Stimulated activated CD4-positive, alpha-beta T cell treated with anti-CD3 and anti-CD28 coated beads, TNF-alpha, amount 100 ng/mL, for 48 hours (primary cell): ENCODE measurements around the gene ZBTB47.

Source experiments
- DNase-seq, 3 donors: peaks; one replicate each; pipeline ENCODE4 v3.0.0-alpha.2; 2020; ENCODE audit warnings: low read depth in 3 of 3

ZBTB47 gene

DNA sequence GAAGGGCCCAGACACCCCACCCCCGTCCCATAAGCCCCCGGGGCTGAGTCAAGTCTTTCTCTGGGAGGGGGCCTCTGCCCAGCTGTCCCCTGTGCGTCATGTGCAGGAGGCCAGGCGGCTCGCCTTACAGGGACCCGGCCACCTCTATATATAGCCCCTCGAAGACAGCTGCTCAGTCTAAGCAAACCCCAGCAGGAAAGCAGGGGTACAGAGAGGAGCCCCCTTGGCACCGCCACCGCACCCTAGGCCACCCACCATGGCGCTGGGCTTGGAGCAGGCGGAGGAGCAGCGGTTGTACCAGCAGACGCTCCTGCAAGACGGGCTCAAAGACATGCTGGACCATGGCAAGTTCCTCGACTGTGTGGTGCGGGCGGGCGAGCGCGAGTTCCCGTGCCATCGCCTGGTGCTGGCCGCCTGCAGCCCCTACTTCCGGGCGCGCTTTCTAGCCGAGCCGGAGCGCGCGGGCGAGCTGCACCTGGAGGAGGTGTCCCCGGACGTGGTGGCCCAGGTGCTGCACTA lies 31.9 kb downstream of the ZBTB47 start, which contains the start of gene KLHL40:
Gene KLHL40 (plus strand): TSS at position 175 of the 519 bp plus-strand sequence. CDS start 82 bp downstream, at position 257.
- no peak for DNase-seq

DNA sequence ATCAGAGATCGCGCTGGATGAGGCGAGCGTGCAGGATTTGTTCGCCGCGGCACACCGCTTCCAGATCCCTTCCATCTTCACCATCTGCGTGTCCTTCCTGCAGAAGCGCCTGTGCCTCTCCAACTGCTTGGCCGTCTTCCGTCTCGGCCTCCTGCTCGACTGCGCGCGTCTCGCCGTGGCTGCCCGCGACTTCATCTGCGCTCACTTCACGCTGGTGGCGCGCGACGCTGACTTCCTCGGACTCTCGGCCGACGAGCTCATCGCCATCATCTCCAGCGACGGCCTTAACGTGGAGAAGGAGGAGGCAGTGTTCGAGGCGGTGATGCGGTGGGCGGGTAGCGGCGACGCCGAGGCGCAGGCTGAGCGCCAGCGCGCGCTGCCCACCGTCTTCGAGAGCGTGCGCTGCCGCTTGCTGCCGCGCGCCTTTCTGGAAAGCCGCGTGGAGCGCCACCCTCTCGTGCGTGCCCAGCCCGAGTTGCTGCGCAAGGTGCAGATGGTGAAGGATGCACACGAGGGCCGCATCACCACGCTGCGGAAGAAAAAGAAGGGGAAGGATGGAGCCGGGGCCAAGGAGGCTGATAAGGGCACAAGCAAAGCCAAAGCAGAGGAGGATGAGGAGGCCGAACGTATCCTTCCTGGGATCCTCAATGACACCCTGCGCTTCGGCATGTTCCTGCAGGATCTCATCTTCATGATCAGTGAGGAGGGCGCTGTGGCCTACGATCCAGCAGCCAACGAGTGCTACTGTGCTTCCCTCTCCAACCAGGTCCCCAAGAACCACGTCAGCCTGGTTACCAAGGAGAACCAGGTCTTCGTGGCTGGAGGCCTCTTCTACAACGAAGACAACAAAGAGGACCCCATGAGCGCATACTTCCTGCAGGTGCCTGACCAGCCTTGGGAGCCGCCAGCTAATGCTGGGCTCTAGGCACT lies 32.7 kb downstream of the ZBTB47 start:
- DNase-seq: no peak

DNA sequence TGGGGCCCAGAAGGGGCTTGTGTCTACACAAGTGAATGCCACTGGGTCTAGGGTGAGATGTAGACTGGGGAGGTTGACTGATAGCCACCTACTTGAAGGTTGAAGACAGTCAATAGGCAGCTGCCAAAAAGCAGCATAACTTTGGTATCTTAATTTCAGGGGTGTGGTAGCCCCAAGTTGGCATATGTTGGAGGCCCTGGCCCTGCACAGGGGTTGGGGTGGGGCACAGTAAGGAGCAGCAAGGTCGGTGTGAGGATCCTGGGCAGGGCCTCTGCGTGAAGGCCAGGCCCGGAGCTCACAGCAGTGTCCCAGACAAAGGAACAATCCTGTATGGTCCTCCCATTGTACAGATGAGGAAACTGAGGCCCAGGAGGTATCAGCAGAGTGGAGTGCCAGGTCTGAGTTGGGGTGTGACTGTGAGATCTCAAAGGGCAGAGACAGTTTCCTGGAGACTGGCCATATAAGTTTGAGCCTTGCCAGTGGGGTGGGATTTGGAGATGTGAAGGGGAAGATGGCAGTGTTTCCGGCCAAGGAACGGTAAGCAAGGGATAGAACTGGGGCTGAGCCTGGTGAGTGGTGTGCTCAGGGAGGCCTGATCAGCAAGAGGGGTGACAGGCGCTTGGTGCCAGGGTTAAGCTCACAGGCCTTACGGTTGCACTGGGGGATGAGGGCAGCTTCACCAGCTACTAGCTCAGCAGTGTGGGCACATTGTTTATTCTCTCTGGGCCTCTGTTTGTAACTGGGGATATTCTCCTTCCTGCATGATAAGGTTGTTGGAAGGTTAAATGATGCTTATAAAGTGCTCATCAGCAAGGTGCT lies 33.5 kb downstream of the ZBTB47 start:
- no peak for DNase-seq

DNA sequence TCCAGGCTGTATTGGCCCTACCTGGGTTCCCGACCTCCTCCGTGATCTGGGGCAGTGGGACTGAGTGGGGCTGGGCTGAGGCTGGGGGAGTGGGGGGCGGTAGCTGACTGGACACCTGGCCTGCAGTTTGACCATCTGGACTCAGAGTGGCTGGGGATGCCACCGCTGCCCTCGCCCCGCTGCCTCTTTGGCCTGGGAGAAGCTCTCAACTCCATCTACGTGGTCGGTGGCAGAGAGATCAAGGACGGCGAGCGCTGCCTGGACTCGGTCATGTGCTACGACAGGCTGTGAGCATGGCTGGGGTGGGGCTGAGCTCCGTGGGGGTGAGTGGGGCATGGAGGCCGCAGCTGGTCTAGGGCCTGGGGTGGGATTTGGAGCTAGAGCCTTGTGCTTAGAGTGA lies 34.5 kb downstream of the ZBTB47 start:
- DNase-seq: no peak

DNA sequence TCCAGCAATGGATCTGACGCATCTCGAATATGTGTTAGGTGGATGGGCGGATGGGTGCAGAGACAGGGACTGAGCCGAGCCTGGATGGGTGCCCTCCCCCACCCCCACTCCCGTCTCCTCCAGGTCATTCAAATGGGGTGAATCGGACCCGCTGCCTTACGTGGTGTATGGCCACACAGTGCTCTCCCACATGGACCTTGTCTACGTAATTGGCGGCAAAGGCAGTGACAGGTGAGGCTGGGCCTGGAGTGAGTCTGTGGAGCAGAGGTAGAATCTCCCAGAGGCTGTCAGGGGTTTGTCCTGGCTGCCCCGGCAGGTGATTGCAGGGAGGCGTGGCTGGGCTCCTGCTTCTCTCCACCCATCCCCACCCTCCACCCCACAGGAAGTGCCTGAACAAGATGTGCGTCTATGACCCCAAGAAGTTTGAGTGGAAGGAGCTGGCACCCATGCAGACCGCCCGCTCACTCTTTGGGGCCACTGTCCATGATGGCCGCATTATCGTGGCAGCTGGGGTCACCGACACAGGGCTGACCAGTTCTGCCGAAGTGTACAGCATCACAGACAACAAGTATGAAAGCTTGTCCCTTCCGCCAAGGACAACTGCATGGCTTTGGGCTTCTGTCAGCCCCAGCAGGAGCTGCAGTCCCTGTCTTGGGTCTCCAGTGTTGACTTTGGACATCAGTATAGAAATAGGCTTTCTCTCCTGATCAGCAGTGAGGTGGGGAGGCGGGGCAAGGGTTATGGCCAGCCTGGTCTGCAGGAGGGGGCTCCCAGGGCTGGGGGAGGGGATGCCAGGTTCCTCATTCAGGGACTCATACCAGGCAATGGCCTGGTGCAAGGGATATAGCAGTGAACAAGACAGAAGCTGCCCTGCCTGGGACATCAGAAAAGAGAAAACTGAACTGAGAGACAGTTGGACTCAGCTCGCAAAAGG lies 35.3 kb downstream of the ZBTB47 start:
- DNase-seq: no peak

DNA sequence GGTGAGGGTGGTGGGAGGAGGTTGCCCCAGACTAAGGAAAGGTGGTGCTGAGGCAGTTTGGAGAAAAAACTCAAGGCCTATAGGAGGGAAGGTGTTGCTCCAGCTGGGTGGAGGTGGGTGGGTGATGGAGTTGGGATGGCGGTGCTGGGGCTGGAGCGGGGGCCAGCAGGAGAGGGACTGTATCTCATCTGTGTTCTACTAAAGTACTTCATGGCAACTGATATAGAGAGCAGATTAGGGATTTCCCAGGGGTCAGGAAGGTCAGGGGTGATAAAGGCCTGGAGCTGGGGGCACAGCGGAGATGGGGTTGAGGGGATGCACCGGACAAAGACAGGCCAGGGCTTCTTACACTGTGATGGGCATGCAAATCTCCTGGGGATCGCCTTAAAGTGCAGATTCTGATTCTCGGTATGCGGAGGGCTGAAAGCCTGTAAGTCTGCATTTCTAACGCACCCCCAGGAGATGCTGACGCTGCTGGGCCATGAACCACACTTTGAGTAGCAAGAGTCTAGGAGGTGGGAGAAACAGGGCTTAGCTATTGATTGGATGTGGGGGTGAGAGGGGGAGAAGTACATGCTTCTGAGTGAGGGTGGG lies 36.0 kb downstream of the ZBTB47 start:
- DNase-seq: no peak

DNA sequence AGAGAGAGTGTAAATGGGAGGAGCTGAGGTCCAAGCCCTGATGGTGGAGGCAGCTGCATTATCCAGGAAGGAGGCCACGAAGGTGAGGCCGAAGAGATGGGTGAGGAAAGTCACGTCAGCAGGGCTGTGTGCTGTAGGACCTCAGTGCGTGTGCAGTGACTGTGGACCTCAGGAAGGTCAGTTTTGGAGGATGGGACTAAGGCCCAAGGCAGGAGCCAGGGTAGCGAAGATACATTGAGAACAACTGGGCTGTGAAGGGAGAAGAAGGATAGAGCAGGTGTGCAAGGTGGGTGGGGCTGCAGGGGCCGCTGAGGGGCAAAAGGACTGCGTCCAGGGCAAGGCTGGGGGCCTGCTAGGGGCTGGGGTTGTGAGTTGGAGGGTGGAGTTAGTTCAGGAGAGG lies 36.7 kb downstream of the ZBTB47 start:
- no peak for DNase-seq

DNA sequence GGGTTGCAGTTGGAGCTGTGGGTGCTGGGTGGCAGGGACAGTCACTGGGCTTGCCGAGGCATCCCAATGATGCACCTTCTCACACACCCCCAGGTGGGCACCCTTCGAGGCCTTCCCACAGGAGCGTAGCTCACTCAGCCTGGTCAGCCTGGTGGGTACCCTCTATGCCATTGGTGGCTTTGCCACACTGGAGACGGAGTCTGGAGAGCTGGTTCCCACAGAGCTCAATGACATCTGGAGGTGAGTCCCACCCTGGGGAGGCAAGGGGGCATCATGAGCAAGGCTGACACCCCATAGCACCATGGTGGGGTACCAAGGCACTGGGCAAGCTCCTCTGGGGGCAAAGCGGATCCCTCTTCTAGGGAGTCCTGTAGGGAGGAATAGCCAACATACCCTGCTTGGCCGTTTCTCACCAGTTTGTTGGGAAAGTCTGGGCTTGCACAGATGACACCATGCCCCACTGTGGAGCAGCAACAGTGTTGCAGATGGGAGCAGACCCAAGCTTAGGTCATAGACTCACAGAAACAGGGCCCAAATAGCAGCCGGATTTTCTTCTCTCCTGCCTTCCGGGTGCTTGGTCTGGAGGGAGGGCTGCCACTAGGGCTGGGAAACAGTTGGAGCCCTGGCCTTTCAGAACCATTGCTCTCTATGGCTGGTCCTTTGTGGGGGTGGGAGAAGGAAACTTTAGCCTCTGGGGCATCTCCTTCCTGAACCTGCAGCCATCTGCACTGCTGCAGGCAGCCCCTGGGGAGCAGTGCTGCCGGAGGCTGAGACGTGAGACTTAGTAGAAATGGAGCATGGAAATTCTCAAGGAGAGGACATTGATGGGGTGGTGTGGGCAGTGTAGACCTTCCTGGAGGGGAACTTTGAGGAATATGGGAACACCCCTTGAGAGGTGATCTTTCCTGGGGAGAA lies 37.5 kb downstream of the ZBTB47 start:
- DNase-seq: no peak

DNA sequence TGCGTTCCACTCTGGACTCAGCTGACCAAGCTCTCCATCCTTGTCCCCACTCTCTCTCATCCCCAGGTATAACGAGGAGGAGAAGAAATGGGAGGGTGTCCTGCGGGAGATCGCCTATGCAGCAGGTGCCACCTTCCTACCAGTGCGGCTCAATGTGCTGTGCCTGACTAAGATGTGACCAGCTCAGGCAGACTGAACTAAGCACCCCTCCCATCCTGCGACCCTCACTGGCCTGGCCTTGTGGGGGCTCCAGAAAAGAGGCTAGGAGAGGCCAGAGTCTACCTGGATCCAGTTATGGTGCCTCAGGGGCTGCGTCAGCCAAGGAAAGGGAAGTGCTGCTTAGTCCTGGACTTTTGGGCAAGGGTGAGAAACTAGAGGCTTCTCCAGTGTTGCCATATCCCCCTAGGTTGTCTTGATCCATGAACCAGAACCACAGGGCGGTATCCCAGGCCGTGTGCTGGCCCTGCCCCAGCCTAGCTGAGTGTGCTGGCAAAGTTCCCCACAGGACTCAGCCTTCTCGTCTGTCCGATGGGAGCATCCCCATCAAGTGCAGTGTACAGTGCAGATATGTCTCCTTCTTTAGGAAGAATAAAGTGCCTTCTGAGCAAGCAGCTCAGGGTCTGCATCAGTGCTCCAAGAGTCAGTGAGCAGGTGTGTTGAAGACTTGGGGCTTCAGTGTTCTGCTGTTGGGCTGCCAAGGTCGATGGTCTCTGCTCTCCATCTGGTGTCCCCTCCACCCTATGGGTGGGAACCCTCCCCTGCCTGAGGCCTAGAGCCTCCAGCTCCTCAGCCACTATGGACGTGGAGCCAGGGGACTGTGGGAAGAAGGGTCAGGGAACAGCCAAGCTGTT lies 38.5 kb downstream of the ZBTB47 start:
- no peak for DNase-seq

DNA sequence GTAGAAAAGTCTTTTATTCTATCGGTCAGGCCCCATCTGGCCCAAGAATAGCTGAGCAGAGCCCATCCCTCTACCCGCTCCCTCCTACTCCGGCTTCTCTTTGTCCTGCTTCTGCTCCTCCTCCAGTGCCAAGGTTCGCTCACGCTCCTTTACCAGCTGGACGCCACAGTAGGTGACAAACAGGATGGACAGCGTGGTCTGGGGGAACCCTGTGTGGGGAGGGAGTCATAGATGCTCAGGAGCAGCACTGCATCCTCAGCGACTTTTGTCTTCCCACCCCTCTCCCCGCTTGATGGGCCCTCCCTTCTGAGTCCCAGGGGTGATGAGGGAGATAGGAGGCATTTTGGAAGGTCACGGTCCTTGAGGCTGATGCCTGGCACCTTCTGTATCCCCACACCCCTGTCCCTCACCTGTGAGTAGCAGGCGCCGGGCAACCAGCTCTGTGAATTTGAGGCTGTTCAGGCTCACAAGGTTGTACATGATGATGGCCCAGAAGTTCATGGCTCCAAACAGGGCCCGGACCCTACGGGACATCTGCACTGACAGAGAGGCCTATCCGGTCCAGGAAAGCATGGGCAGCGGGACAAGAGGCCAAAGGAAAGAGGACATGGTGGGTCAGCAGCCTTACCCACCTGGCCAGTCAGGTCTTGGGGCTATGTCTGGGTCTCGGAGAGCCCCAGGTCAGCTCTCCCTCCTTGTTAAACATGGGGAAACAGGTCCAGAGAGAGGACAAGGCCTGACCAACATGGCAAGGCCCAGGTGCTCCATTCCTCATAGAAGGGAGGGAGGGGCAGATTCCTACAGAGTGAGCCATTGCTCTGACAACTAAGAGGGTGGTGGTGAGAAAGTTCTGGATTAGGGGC lies 39.4 kb downstream of the ZBTB47 start:
- no peak for DNase-seq

DNA sequence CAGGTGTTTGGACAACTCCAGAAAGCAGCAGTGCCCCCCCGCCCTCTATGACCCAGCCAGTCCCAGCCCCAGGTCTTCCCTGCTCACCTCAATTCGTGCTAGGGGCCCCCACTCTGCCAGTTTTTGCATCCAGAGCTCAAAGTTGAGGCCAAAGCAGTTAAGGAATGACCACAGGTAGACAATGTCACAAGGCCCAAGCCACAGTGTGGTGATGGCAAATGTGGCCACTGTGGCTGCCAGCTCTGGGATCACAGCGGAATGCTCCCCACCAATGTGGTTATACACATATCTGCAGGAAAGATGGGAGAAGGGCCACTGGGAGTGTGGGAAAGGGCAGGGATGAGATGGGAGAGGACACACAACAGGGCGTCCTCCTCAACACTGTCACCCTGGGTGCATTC lies 40.0 kb downstream of the ZBTB47 start:
- DNase-seq: no peak

DNA sequence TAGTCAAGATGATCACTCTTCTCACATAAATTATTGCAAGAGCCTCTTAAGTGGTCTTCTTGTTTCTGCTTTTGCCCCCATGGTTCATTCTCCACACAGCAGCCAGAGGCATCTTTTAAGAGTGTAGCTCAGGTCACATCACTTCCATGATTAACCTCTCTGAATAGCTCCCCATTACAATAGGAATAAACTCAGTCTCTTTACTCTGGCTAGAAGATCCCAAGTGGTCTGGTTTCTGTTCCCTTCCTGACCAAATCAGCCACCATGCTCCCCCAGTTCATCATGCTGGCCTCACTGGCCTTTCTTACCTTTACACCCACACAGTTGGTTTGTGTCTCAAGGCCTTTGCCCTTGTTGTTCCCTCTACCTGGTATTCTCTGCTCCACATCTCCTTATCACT lies 40.9 kb downstream of the ZBTB47 start:
- DNase-seq: no peak

DNA sequence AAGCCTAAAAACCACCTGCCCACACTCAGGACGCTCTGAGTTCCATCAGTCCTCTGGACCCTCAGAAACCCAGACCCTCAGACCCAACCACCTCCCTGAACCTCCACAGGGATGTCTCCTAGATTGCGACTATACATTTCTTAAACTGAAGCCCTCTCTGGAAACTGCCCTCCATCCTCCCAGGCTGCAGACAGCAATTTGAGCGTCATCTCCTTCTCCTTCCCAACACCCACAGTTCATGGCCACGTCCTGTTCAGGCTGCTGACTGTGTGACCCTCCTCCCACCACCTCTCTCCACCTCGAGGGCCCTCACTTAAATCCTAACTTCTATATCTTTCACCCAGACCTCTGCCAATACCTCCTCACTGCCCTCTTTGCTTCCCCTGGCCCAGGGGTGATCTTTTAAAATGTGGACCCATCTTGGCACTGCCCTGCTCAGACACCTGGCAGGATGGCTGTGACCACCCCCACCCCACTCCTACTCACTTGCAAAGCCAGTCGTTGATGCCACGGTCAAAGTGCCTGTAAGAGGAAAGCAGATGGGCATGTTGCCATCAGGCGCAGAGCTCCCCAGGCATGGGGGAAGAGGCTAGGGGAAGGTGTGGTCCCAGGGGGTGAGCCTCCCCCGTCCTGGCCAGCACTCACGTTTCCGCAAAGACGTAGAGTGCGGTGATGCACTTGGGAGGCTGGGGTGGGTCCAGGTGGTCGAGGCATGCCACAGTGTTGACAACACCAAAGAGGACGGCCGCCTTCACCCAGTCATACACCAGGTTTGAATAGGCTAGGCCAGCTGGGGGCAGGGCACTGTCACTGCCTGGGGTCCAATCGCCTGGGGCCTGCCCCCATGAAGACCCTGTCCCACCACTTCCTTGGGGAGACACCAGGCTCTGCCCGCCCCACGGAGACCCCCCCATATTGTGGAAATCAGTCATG lies 43.1 kb downstream of the ZBTB47 start:
- DNase-seq: no peak

DNA sequence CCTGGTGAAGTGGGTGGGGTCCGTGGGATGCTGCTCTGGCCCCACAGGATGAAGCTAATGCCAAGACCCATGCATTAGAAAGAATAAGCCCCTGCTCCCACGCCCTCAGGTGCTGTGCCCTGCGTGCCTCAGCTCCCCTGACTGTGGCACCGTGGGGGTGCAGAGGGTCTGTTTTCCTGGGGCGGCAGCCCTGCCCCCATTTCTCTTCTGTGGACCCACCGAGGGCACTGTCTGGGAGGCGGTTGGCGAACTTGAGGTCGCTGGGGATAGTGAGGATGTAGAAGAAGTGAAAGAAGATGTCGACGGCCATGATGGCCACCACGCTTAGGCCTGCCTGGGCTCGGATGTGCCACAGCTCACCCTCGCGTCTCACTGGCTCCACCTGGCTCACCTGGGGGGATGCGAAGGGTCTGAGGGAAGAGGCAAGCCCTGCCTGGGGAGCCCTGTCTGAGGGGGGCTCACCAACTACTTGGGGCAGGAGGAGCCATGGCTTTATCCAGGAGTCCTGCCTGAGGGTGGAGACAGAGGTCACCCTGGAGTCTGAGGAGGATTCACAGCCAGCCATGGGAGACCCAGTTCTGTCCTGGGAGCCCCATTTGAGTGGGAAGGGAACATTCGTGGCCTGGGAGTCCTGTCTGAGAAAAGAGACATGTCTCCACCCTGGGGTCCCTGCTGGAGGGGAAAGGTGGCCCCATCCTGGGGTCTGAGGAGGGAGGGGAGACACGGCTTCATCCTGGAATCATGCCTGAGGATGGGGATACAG lies 44.0 kb downstream of the ZBTB47 start:
- no peak for DNase-seq

DNA sequence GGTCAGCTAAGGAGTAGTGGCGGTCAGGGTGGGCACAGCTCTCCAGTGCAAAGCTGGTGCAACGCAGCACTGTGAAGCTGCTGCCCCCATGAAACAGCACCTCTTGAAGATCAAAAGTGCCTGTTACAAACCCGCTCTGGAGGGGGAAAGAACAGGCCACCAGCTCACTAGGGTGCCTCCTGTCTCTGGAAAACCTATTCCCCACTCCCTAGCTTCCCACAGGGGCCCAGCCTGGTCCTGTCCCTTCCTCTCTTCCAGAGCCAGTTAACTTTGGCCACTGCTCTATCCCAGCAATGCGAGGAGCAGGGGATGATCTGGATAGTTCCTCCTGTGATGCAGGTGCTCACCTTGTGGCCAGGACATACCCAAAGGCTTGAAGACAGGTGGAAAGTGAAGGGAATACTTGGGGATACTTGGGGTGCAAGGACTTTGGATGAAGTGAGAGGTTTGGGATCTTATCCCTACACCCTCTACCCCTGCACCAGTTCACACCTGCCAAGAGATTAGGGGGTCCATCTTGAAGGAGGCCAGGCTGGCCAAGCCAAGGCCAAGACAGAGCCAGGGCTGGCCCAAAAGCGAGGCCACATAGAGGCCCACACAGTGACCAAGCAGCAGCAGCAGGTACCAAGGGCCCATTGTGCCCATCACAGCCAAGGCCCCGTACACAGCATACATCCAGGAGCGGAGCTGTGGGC lies 44.9 kb downstream of the ZBTB47 start:
- no peak for DNase-seq

DNA sequence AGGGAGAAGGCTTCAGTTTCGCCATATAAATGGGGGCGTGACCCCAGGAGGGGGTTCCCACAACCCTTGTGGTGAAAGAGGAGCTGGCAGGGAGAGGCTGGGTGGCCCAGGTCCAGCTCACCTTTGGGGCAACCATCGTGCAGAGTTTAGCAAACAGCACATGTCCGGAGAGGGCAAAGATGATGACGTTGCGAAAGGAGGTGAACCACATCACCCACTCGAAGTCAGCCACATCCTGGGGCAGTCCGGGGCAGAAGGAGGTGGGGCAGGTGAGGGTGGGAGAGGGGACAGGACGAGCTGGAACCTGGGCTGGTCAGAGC lies 45.4 kb downstream of the ZBTB47 start:
- no peak for DNase-seq
